Testis (tissue), 2 donors: ENCODE measurements around the gene BEST1.

Experiments
- POLR2A ChIP-seq: fragments of 450-650 bp; IDR thresholded peaks from one replicate; pipeline ENCODE4 v1.6.1; 2017; ENCODE audit warnings: antibody characterized with exemption, mild to moderate bottlenecking, moderate library complexity
- TF ChIP-seq, protein P1 (sequence below), 3 experiments: fragments of 450-650 bp in 2 of 3; fragments of 200-600 bp in 1 of 3; sonication (generic) in 1 of 3; IDR thresholded peaks; one replicate each; pipeline ENCODE4 v1.5.1; 2016 to 2019; ENCODE audit warnings: antibody characterized with exemption in 3 of 3, mild to moderate bottlenecking in 2 of 3, moderate library complexity in 1 of 3

DNA sequence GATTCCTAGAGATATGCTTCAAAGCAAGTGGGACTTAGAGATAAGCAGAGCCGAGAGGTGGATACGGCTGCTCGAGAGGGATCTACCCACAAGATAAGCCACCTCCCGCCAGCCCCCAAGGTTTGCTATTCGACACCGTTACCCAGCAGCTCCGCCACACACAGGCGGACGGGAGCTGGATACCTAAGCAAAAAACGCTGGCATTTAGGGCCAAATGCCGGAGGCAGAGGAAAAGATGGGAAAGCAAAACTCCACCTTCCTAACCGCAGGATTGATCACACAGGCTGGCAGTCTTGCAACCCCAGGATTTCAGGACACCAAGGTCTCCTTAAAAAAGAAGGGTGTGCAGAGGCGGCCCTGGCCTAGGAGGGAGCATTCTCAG lies 16.6 kb downstream of the BEST1 start:
- no peak for TF ChIP-seq POLR2A
- TF ChIP-seq, protein P1, sequence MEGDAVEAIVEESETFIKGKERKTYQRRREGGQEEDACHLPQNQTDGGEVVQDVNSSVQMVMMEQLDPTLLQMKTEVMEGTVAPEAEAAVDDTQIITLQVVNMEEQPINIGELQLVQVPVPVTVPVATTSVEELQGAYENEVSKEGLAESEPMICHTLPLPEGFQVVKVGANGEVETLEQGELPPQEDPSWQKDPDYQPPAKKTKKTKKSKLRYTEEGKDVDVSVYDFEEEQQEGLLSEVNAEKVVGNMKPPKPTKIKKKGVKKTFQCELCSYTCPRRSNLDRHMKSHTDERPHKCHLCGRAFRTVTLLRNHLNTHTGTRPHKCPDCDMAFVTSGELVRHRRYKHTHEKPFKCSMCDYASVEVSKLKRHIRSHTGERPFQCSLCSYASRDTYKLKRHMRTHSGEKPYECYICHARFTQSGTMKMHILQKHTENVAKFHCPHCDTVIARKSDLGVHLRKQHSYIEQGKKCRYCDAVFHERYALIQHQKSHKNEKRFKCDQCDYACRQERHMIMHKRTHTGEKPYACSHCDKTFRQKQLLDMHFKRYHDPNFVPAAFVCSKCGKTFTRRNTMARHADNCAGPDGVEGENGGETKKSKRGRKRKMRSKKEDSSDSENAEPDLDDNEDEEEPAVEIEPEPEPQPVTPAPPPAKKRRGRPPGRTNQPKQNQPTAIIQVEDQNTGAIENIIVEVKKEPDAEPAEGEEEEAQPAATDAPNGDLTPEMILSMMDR (IDR thresholded peaks at IDR 0.05), result no peak
